OCI-LY3 (cell line): ENCODE measurements around the gene MEPE.

Experiments
- H2AFZ ChIP-seq: fragments of 200-600, 300-600 bp; shearing (Covaris generic); 2 replicates; pipeline ENCODE4 v1.6.0; 2014; ENCODE audit warnings: antibody characterized with exemption, low read depth, low read length
- H3K27ac ChIP-seq: fragments of 200-600, 300-600 bp; sonication (generic); 2 replicates; pipeline ENCODE4 v1.5.1; 2014; ENCODE audit warnings: mild to moderate bottlenecking, low read length, moderate library complexity, mixed read lengths
- H3K27me3 ChIP-seq: fragments of 200-600, 300-600 bp; sonication (generic); 2 replicates; pipeline ENCODE4 v1.6.1; 2014; ENCODE audit warnings: low read depth, low read length, mixed read lengths
- H3K36me3 ChIP-seq: fragments of 200-600, 300-600 bp; sonication (generic); replicated peaks from 2 replicates; pipeline ENCODE3; 2014; ENCODE audit warnings: low read depth, low read length, mixed read lengths
- H3K4me1 ChIP-seq: fragments of 300-600, 200-600 bp; sonication (generic); 2 replicates; pipeline ENCODE4 v1.6.1; 2014; ENCODE audit warnings: low read length, mixed read lengths
- H3K4me2 ChIP-seq: fragments of 200-600, 300-600 bp; sonication (generic); 2 replicates; pipeline ENCODE4 v1.6.1; 2014; ENCODE audit warnings: low read length, mixed read lengths
- H3K4me3 ChIP-seq: fragments of 300-600, 200-600 bp; sonication (generic); 2 replicates; pipeline ENCODE4 v1.5.1; 2014; ENCODE audit warnings: antibody characterized with exemption, mild to moderate bottlenecking, low read length, moderate library complexity
- H3K79me2 ChIP-seq: fragments of 300-600, 200-600 bp; shearing (Covaris generic); 2 replicates; pipeline ENCODE4 v1.6.1; 2014; ENCODE audit warnings: mild to moderate bottlenecking, low read length, mixed read lengths
- H3K9ac ChIP-seq: fragments of 300-600, 200-600 bp; shearing (Covaris generic); 2 replicates; pipeline ENCODE4 v1.6.0; 2014; ENCODE audit warnings: mild to moderate bottlenecking, low read length, moderate library complexity
- H3K9me3 ChIP-seq: fragments of 200-600, 300-600 bp; shearing (Covaris generic); 2 replicates; pipeline ENCODE4 v1.6.1; 2014; ENCODE audit warnings: low read length, mixed read lengths; ENCODE audit not compliant: insufficient read depth
- H4K20me1 ChIP-seq: fragments of 200-600, 300-600 bp; sonication (generic); 2 replicates; pipeline ENCODE4 v1.6.1; 2016; ENCODE audit warnings: low read length, mixed read lengths; ENCODE audit not compliant: insufficient read depth
- EZH2phosphoT487 ChIP-seq: fragments of 200-600 bp; shearing (Covaris generic); IDR thresholded peaks from 2 replicates; pipeline ENCODE4 v1.6.1; 2018; ENCODE audit warnings: antibody characterized with exemption, mixed run types, low read depth
- TF ChIP-seq, protein P1 (sequence below): fragments of 200-600, 300-600 bp; sonication (generic); IDR thresholded peaks from 2 replicates; pipeline ENCODE4 v1.5.1; 2014; ENCODE audit warnings: antibody characterized with exemption, low read length, low read depth

Gene MEPE

DNA sequence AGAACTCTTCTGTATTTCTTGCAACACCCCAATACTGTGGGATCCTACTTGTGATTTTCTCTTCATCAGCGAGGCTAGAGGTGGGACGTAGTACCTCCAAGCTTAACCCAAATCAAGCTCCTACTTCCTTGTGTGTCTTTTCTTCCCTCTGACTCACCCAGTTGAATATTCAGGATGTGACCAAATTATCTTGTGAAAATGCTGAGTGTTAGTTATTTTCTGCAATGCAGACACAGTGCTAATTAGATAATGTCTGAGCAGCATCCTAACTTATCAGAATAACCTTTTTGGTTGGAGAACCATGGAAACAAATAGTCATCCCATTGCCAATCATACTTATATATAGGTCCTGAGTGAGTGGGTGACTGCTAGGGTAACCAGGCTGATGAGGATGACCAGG is 2.4 kb downstream of the MEPE start:
- H3K4me1 ChIP-seq = peaks cover 2% of the 10 kb centered on the region; the same call in 1 of the 2 replicates
- no peak overlapping the region for H3K4me2 ChIP-seq
- H3K9ac ChIP-seq = no peak overlapping the region
- peaks cover 5% of the 10 kb centered on the region for H3K27me3 ChIP-seq
- H3K9me3 ChIP-seq = no peaks in the 10 kb centered on the region
- H3K27ac ChIP-seq = no peak overlapping the region
- H4K20me1 ChIP-seq = no peaks in the 10 kb centered on the region
- no peak overlapping the region for H2AFZ ChIP-seq
- no peak overlapping the region for H3K4me3 ChIP-seq
- TF ChIP-seq, protein P1, sequence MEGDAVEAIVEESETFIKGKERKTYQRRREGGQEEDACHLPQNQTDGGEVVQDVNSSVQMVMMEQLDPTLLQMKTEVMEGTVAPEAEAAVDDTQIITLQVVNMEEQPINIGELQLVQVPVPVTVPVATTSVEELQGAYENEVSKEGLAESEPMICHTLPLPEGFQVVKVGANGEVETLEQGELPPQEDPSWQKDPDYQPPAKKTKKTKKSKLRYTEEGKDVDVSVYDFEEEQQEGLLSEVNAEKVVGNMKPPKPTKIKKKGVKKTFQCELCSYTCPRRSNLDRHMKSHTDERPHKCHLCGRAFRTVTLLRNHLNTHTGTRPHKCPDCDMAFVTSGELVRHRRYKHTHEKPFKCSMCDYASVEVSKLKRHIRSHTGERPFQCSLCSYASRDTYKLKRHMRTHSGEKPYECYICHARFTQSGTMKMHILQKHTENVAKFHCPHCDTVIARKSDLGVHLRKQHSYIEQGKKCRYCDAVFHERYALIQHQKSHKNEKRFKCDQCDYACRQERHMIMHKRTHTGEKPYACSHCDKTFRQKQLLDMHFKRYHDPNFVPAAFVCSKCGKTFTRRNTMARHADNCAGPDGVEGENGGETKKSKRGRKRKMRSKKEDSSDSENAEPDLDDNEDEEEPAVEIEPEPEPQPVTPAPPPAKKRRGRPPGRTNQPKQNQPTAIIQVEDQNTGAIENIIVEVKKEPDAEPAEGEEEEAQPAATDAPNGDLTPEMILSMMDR = no peak
- no peak for TF ChIP-seq EZH2phosphoT487
- H3K36me3 ChIP-seq = no peaks in the 10 kb centered on the region
- H3K79me2 ChIP-seq = no peaks in the 10 kb centered on the region

DNA sequence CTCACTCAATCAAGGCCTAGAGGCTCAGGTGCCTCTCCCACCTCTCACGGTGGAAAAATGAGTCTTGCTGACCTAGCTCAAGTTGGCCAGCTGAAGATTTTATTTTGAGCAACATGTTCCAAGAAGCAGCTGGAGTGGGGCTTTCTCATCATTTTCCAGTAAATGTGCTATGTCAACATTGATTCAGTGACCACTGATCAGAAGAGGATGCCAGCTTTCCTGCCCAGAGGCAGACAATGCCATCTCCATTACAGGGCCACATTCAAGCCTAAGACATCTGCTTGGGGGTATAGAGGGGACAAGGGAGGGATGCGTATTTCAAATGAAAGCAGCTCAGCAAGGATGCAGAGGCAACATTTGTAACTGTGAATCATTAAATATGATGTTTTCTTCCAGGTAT is 3.0 kb downstream of the MEPE start:
- Histone ChIP-seq H3K36me3 (no peaks in the 10 kb centered on the region), H3K9ac (no peak overlapping the region), H2AFZ (no peak overlapping the region), H4K20me1 (no peaks in the 10 kb centered on the region), H3K27ac (no peak overlapping the region), H3K27me3 (peaks cover 9% of the 10 kb centered on the region), H3K4me2 (no peak overlapping the region), H3K79me2 (no peaks in the 10 kb centered on the region), H3K4me3 (no peak overlapping the region), H3K4me1 (peaks cover 2% of the 10 kb centered on the region; the same call in 1 of the 2 replicates), H3K9me3 (no peaks in the 10 kb centered on the region)
- TF ChIP-seq, protein P1 = no peak
- no peak for TF ChIP-seq EZH2phosphoT487

DNA sequence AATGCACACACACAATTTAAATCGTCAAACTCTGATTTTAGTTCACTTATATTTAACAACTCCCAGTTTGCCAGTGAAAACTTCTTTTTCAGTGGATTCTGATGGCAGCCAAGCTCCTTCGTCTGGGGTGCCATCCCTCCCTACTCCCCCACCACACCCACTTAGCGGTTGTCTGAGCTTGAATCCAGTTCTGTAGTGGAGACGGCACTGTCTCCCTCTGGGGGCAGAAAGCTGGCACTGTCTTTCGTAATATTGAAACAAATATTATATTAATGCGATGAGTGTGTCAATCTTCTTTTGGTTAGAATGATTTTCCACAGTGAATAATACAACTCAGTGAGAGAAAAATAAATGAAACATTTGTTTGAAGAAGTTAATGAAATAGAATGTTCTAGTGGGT is 5.4 kb downstream of the MEPE start:
- Histone ChIP-seq H3K4me2 (no peak overlapping the region), H3K4me1 (peaks cover 2% of the 10 kb centered on the region; the same call in 1 of the 2 replicates), H3K79me2 (no peaks in the 10 kb centered on the region), H3K36me3 (no peaks in the 10 kb centered on the region), H3K27me3 (peaks cover 25% of the 10 kb centered on the region), H3K9me3 (no peaks in the 10 kb centered on the region), H2AFZ (no peak overlapping the region), H3K27ac (no peak overlapping the region), H3K9ac (no peak overlapping the region), H3K4me3 (no peak overlapping the region), H4K20me1 (no peaks in the 10 kb centered on the region)
- no peak for TF ChIP-seq EZH2phosphoT487
- TF ChIP-seq, protein P1 = peak; percentile 63

DNA sequence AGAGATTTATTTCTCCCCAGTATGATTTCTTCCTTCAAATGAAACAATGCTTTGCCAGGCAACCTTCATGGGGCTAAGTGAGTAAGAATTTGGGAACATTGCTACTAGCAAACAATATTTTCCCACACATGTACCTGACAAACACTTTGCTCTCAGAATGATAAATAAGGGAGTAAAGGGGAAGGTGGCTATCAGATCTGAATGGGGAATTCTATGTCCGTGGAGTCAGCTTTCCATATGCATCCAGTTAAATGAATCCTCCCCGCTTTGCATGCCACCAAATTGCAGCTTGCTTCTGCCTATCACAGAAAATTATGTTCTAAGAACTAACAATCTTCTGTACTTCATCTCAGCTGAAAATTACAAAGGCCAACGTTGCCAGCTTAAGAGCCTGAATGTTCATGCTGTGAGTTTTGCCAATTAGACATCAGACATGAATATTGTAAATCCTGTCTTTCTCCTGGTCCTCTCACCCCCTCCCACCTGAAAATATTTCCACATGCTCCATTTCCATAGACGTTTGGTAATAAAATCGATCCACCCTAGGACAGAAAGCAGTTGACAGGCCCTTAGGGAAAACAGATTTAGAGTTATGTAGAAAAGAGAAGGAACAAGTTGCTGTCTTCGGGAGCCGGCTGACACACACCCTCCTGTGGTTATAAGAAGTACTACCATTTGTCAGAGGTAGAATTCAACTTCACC is 6.3 kb downstream of the MEPE start:
- peak overlapping the region; percentile 27; the same call in 1 of the 2 replicates for H3K4me2 ChIP-seq
- TF ChIP-seq, protein P1 = peak; percentile 73
- no peak for TF ChIP-seq EZH2phosphoT487
- H3K9ac ChIP-seq = no peak overlapping the region
- no peaks in the 10 kb centered on the region for H3K9me3 ChIP-seq
- no peak overlapping the region for H3K27ac ChIP-seq
- H2AFZ ChIP-seq = no peak overlapping the region; the same call in 1 of the 2 replicates
- no peaks in the 10 kb centered on the region for H4K20me1 ChIP-seq
- no peaks in the 10 kb centered on the region for H3K79me2 ChIP-seq
- H3K4me1 ChIP-seq = peaks cover 2% of the 10 kb centered on the region; the same call in 1 of the 2 replicates
- peaks cover 25% of the 10 kb centered on the region for H3K27me3 ChIP-seq
- H3K36me3 ChIP-seq = no peaks in the 10 kb centered on the region
- no peak overlapping the region for H3K4me3 ChIP-seq
